ENCODE results near the gene DNAJC27.

DNA sequence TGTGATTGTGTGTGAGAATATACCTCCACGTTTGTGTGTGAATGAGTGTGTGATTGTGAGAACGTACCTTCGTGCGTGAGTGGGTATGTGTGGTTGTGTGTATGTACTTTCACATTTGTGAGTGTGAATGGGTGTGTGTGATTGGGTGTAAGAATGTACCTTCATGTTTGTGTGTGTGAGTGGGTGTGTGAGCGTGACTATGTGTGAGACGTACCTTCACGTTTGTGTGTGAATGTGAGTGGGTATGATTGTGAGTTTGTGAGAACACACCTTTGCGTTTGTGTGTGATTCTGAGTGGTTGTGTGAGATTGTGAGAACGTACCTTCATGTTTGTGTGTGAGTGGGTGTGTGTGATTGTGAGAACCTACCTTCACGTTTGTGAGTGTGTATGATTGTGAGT is 45.9 kb downstream of the DNAJC27 start:
- TF ChIP-seq GATA2 (IDR thresholded peaks at IDR 0.05; ENCODE audit: low read depth, low read length) (no peak), GATA3 (IDR thresholded peaks at IDR 0.05; ENCODE audit: low read depth, low read length) (no peak)
